Large intestine (tissue), 3 donors: ENCODE data around the gene PPP2R2C. TPM values are rescaled to one million over a fixed set of nuclear protein-coding genes. Genes with fewer than 3 reads are reported as not detected.

Experiments used
- DNase-seq, 2 donors: peaks; one replicate each; pipeline versions ENCODE4 v3.0.0 to v3.0.0-alpha.2; 2013
- H3K27ac ChIP-seq: one replicate; pipeline ENCODE4 v1.5.1; 2013; ENCODE audit warnings: low read length
- H3K27me3 ChIP-seq: 2 replicates; pipeline ENCODE4 v1.6.1; 2013; ENCODE audit warnings: low read length; ENCODE audit not compliant: control insufficient read depth, insufficient read depth
- H3K36me3 ChIP-seq: 2 replicates; pipeline ENCODE4 v1.6.1; 2013; ENCODE audit warnings: low read length; ENCODE audit not compliant: control insufficient read depth, insufficient read depth
- H3K4me1 ChIP-seq: one replicate; pipeline ENCODE4 v1.6.1; 2013; ENCODE audit warnings: low read length; ENCODE audit not compliant: control insufficient read depth, insufficient read depth
- H3K4me3 ChIP-seq: one replicate; pipeline ENCODE4 v1.5.1; 2013; ENCODE audit warnings: low read length
- H3K9me3 ChIP-seq: one replicate; pipeline ENCODE4 v1.6.1; 2013; ENCODE audit warnings: mild to moderate bottlenecking, low read depth, low read length, moderate library complexity; ENCODE audit not compliant: control insufficient read depth
- WGBS: methylation state at CpG from one replicate; pipeline ENCODE4 v1.1.5; 2013; ENCODE audit warnings: low lambda C conversion rate; ENCODE audit not compliant: insufficient coverage; 5-methylcytosine and 5-hydroxymethylcytosine counted together
- polyA plus RNA-seq: library from polyadenylated mRNA; unstranded; fragments of 120-200 nt; gene quantifications from one replicate; pipeline ENCODE4 v1.2.1, GENCODE V29; 2013

Gene PPP2R2C
- polyA plus RNA-seq, 1 donor, result 3.9 TPM

DNA sequence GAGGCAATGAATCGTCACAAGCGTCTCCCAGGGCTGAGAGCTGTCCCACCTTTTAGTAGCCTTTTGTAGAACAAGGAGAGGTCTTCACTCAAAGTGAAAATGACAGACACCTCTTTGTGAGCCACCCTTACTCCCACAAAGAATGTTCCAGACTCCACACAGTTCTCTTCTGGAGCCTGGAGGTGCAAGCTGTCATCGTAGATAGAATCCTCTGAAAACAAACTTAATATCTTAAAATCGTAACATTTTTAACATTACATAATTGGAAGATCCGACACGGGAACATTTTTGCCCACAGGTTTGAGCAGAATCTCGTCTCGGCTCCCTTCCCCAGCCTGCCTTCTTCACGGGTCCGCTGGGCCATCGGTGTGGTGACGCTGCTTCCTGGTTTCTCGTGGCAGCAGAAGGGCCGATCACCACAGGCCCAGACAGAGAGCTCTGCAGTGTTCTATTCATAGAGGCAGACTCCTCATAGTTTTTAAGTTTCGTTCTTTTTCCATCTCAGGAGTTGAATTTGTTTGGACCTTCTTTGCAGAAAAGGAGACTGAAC lies 175.1 kb downstream of the PPP2R2C start:
- no peak overlapping the region for H3K4me3 ChIP-seq
- WGBS, result 100% methylated on average over 1 of the region's 15 CpGs
- no peaks in the 10 kb centered on the region for H3K4me1 ChIP-seq
- peaks cover 76% of the 10 kb centered on the region for H3K36me3 ChIP-seq
- no peaks in the 10 kb centered on the region for H3K27me3 ChIP-seq
- H3K9me3 ChIP-seq, result peaks cover 6% of the 10 kb centered on the region
- no peak overlapping the region for H3K27ac ChIP-seq
- no peak for DNase-seq

- H3K36me3 ChIP-seq, result peaks cover 73% of the 10 kb centered on the region
- DNase-seq, result no peak
- H3K27ac ChIP-seq, result no peak overlapping the region
- H3K9me3 ChIP-seq, result peaks cover 2% of the 10 kb centered on the region
- no peak overlapping the region for H3K4me3 ChIP-seq
- H3K4me1 ChIP-seq, result no peaks in the 10 kb centered on the region
- no CpG with 5 or more reads among the region's 9 CpGs for WGBS
- no peaks in the 10 kb centered on the region for H3K27me3 ChIP-seq
These were observed 176.4 kb downstream of the PPP2R2C start for GRCh38 chr4:6296026-6296425.

GRCh38 chr4:6295495-6295894 lies 176.9 kb downstream of the PPP2R2C start:
- no peak overlapping the region for H3K4me3 ChIP-seq
- H3K36me3 ChIP-seq, result peaks cover 72% of the 10 kb centered on the region
- H3K27me3 ChIP-seq, result no peaks in the 10 kb centered on the region
- no CpG with 5 or more reads among the region's 14 CpGs for WGBS
- H3K4me1 ChIP-seq, result no peaks in the 10 kb centered on the region
- no peak for DNase-seq
- H3K9me3 ChIP-seq, result no peaks in the 10 kb centered on the region
- H3K27ac ChIP-seq, result no peak overlapping the region

DNA sequence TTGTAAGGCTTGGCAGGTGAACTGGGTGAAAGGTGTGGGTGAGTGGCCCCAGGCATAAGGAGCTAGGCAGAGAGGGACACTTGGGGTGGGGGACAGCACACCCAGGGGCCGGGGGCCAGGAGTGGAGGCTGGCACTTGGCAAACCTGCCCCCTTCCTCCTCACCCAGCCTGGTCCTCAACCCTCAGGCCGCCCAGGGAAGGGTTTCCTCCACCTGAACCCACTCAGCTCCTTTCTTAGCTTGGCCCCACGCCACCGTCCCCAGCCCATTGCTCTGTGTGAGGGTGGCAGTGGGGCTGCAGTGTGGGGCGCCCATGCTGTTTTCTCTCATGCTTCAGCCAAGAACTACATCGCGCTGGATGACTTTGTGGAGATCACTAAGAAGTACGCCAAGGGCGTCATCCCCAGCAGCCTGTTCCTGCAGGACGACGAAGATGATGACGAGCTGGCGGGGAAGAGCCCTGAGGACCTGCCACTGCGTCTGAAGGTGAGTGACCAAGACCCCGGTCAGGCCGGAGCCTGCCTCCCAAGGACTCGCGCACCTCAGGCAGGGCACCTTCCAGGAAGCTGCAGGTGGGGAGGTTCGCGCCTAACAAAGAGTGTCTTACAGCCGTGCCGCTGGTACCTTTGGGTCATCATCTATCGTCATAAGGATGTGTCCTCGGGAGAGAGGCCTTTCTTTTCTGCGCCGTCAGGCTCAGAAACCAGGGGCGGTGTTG lies 177.6 kb downstream of the PPP2R2C start:
- H3K4me3 ChIP-seq, result no peak overlapping the region
- H3K27ac ChIP-seq, result no peak overlapping the region
- no peak for DNase-seq
- no peaks in the 10 kb centered on the region for H3K27me3 ChIP-seq
- no peaks in the 10 kb centered on the region for H3K4me1 ChIP-seq
- H3K9me3 ChIP-seq, result no peaks in the 10 kb centered on the region
- H3K36me3 ChIP-seq, result peaks cover 71% of the 10 kb centered on the region
- no CpG with 5 or more reads among the region's 27 CpGs for WGBS

DNA sequence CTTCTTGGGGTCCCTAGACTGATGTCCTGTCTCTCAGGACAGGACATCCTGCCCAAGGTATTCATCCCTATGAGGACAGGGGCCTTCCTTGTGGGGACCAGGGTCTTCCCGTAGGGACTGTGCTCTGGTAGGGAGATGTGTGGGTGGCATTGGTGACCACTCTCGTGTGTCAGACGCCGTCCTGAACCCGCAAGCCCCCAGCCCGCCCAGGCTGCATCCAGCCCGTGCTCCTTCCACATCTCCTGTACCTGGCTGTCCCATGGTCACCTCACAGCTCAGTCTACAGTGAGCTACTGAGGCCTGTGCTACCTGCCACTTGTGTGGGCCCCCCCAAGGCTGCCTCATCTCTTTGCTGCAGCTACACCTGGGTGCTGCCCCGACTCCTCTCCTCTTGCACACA lies 178.8 kb downstream of the PPP2R2C start:
- H3K27ac ChIP-seq, result no peak overlapping the region
- no peaks in the 10 kb centered on the region for H3K4me1 ChIP-seq
- H3K9me3 ChIP-seq, result no peaks in the 10 kb centered on the region
- WGBS, result no CpG with 5 or more reads among the region's 8 CpGs
- no peaks in the 10 kb centered on the region for H3K27me3 ChIP-seq
- no peak for DNase-seq
- H3K4me3 ChIP-seq, result no peak overlapping the region
- peaks cover 74% of the 10 kb centered on the region for H3K36me3 ChIP-seq

GRCh38 chr4:6293097-6293445 lies 179.3 kb downstream of the PPP2R2C start:
- no peak for DNase-seq
- Histone ChIP-seq H3K9me3 (no peaks in the 10 kb centered on the region), H3K27me3 (no peaks in the 10 kb centered on the region), H3K36me3 (peaks cover 75% of the 10 kb centered on the region), H3K27ac (no peak overlapping the region), H3K4me1 (no peaks in the 10 kb centered on the region), H3K4me3 (no peak overlapping the region)
- no CpG with 5 or more reads among the region's 8 CpGs for WGBS

GRCh38 chr4:6292376-6293096 lies 179.9 kb downstream of the PPP2R2C start:
- peaks cover 75% of the 10 kb centered on the region for H3K36me3 ChIP-seq
- WGBS, result no CpG with 5 or more reads among the region's 13 CpGs
- no peaks in the 10 kb centered on the region for H3K4me1 ChIP-seq
- H3K27ac ChIP-seq, result no peak overlapping the region
- H3K27me3 ChIP-seq, result no peaks in the 10 kb centered on the region
- H3K4me3 ChIP-seq, result no peak overlapping the region
- no peak for DNase-seq
- H3K9me3 ChIP-seq, result no peaks in the 10 kb centered on the region

DNA sequence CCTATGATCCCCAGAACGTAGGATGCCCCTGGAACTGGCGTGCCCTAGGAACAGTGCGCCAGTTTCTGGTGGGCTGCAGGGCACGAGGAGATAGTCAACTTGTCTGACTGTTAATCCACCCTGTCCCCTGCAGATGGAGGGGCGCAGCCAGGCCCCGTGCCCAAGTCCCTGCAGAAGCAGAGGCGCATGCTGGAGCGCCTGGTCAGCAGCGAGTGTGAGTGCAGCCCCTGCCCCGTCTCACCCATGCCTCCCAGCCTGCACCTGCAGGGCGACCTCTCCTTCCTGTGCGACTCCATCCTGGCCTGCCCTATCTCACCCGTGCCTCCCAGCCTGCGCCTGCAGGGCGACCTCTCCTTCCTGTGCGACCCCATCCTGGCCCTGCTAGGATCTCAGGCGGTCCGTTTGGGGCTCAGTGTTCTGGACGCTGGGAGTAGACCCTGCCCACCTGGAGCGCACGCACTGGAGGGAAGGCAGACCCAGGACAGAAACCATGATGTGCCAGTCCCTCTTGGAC lies 180.6 kb downstream of the PPP2R2C start:
- Histone ChIP-seq H3K4me1 (no peaks in the 10 kb centered on the region), H3K4me3 (no peak overlapping the region), H3K9me3 (no peaks in the 10 kb centered on the region), H3K27ac (no peak overlapping the region), H3K27me3 (no peaks in the 10 kb centered on the region), H3K36me3 (peaks cover 79% of the 10 kb centered on the region)
- DNase-seq, result no peak
- no CpG with 5 or more reads among the region's 21 CpGs for WGBS

- no peak for DNase-seq
- no CpG with 5 or more reads among the region's 25 CpGs for WGBS
- H3K27ac ChIP-seq, result no peak overlapping the region
- no peaks in the 10 kb centered on the region for H3K4me1 ChIP-seq
- H3K27me3 ChIP-seq, result no peaks in the 10 kb centered on the region
- H3K4me3 ChIP-seq, result no peak overlapping the region
- no peaks in the 10 kb centered on the region for H3K9me3 ChIP-seq
- peaks cover 78% of the 10 kb centered on the region for H3K36me3 ChIP-seq
These were observed 181.5 kb downstream of the PPP2R2C start for GRCh38 chr4:6290769-6291547.

DNA sequence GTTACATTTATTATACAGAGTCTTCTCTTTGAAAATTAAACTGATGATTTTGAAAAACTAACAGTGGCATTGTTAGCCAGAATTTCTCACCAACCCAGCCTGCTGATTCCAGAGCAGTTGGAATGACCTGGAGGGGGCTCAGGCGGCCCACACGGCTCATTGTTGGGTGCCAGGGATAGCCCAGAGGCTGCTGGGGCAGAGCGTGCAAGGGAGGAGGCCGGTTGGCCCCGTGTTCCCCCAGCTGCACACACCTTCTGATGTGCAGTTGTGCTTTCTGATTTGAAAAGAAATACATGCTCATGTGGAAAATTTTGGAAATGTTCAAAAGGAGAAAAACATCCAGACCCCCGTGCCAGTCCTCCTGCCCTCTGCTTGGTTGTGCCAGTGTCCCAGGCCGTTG lies 182.2 kb downstream of the PPP2R2C start:
- H3K9me3 ChIP-seq, result no peaks in the 10 kb centered on the region
- no peaks in the 10 kb centered on the region for H3K4me1 ChIP-seq
- no peak overlapping the region for H3K4me3 ChIP-seq
- WGBS, result no CpG with 5 or more reads among the region's 7 CpGs
- H3K36me3 ChIP-seq, result peaks cover 78% of the 10 kb centered on the region
- no peaks in the 10 kb centered on the region for H3K27me3 ChIP-seq
- no peak for DNase-seq
- H3K27ac ChIP-seq, result no peak overlapping the region
